WERI-Rb-1 (cell line): ENCODE results near the gene LONP1.

Source experiments
- DNase-seq: peaks from one replicate; pipeline ENCODE4 v3.0.0-alpha.2; 2020
- H3K27ac ChIP-seq: fragments of 250-450 bp; sonication (Bioruptor Pico); 2 replicates; pipeline ENCODE4 v1.5.1; 2020; ENCODE audit warnings: mild to moderate bottlenecking, moderate library complexity
- H3K27me3 ChIP-seq: fragments of 250-450 bp; sonication (Bioruptor Pico); 2 replicates; pipeline ENCODE4 v1.5.1; 2021; ENCODE audit warnings: mild to moderate bottlenecking, low read depth, moderate library complexity; ENCODE audit not compliant: insufficient read depth, severe bottlenecking
- H3K36me3 ChIP-seq: fragments of 250-450 bp; sonication (Bioruptor Pico); 2 replicates; pipeline ENCODE4 v1.5.1; 2020; ENCODE audit warnings: mild to moderate bottlenecking, moderate library complexity
- H3K4me3 ChIP-seq: 2 replicates; pipeline ENCODE4 v1.5.1; 2011; ENCODE audit warnings: low read depth, mild to moderate bottlenecking, control low read depth, low read length
- H3K9me3 ChIP-seq: fragments of 250-450 bp; sonication (Bioruptor Pico); 2 replicates; pipeline ENCODE4 v1.5.1; 2021; ENCODE audit warnings: mild to moderate bottlenecking, moderate library complexity; ENCODE audit not compliant: severe bottlenecking
- TF ChIP-seq, protein P1 (sequence below): IDR thresholded peaks from 2 replicates; pipeline ENCODE4 v1.5.1; 2011; ENCODE audit warnings: low read depth, mild to moderate bottlenecking, control low read depth, inconsistent platforms, low read length

The LONP1 gene

DNA sequence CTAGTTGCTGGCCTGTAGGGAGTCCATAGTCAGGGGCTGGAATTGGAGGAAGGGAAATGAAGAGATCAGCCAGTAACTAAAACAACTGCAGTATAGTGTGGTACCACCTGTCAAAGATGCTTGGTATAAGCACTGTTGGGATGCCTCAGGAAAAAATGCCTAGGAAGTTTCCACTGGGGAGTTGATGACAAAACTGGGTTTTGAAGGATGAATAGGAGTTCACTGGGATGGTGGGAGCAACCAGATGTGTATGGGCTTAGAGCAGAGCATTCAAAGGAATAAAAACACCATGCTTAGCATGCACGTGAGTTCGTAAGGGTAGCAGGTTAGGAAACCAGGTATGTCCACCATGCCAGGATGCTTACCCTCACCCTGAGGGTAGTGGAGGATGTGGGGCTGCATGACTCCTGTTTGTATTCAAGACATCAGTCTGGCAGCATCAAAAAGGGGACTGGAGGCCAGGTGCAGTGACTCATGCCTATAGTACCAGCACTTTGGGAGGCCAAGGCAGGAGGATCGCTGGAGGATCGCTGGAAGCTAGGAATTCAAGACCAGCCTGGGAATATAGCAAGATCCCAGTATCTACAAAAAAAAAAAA, 7.6 kb upstream of the LONP1 start:
- H3K27me3 ChIP-seq: no peaks in the 10 kb centered on the region
- no peak for DNase-seq
- TF ChIP-seq, protein P1, sequence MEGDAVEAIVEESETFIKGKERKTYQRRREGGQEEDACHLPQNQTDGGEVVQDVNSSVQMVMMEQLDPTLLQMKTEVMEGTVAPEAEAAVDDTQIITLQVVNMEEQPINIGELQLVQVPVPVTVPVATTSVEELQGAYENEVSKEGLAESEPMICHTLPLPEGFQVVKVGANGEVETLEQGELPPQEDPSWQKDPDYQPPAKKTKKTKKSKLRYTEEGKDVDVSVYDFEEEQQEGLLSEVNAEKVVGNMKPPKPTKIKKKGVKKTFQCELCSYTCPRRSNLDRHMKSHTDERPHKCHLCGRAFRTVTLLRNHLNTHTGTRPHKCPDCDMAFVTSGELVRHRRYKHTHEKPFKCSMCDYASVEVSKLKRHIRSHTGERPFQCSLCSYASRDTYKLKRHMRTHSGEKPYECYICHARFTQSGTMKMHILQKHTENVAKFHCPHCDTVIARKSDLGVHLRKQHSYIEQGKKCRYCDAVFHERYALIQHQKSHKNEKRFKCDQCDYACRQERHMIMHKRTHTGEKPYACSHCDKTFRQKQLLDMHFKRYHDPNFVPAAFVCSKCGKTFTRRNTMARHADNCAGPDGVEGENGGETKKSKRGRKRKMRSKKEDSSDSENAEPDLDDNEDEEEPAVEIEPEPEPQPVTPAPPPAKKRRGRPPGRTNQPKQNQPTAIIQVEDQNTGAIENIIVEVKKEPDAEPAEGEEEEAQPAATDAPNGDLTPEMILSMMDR: no peak
- no peaks in the 10 kb centered on the region for H3K36me3 ChIP-seq
- no peak overlapping the region for H3K27ac ChIP-seq
- no peak overlapping the region for H3K4me3 ChIP-seq
- peaks cover 6% of the 10 kb centered on the region for H3K9me3 ChIP-seq

DNA sequence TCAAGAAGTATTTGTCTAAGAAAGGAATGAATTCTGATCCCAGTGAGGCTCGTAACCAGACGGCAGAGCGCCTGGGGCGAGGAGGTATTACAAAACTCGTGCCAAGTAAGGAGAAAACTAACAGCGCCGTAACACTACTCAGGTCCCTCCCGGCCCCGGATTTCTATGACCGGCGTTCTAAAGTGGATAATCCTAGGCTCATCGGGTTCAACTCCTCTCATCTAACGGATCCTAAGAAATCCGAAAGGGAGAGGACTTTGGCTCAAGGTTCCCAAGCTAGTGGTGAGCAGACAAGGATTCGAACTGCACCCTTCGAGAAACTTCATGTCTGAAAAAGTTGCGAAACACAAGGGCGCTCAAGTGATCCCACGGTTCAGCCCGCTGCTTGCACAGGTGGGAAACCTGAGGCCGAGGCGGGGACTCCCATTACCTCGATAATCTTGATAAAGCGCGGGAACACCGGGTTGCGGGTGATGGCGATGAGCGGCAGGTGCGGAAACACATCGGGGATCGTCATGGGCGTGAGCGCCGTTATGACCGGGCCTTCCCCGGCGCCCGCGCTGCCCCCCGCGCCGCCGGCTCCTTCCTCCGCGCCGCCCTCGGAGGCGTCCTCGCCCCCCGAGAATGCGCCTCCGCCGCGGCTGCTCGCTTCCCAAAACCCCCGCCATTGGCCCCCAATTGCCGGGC, 529 bp downstream of the LONP1 start:
- peaks cover 26% of the 10 kb centered on the region for H3K36me3 ChIP-seq
- TF ChIP-seq, protein P1: no peak
- no peaks in the 10 kb centered on the region for H3K27me3 ChIP-seq
- H3K27ac ChIP-seq: peak overlapping the region; percentile 97
- peak overlapping the region; percentile 99 for H3K4me3 ChIP-seq
- DNase-seq: peak; percentile 42
- H3K9me3 ChIP-seq: no peaks in the 10 kb centered on the region

DNA sequence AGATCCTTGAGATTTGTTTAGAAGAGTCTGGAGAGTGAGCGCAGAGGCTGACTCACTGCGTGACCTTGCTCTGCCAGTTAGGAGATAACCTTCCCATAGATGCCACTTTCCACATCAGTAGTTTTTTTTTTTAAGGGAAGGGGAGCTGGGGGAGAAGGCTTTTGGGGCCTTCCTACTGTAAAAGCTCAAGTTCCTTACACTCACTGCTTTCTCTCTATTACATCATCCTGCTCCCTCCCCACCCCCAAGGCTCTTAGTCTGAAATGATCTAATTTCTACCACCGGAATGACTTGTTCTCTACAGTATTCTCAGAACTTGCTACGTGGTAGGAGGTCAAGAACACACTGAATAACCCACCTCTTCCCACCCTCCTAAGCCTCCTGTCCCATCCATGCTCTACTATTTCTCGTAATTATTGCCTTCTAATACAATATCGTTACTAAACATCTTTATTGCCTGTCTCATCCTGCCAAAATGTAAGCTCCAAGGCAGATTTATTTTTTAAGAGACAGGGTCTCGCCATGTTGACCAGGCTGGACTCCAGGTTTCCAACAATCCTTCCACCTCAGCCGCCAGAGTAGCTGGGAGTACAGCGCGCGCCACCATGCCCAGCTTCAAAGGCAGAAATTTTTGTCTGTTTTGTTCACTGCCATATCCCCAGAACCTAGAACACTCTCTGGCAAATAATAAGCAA, 1.2 kb downstream of the LONP1 start:
- no peaks in the 10 kb centered on the region for H3K27me3 ChIP-seq
- H3K27ac ChIP-seq: peak overlapping the region; percentile 97
- peaks cover 33% of the 10 kb centered on the region for H3K36me3 ChIP-seq
- no peak for DNase-seq
- peak overlapping the region; percentile 99 for H3K4me3 ChIP-seq
- no peaks in the 10 kb centered on the region for H3K9me3 ChIP-seq
- TF ChIP-seq, protein P1: no peak

DNA sequence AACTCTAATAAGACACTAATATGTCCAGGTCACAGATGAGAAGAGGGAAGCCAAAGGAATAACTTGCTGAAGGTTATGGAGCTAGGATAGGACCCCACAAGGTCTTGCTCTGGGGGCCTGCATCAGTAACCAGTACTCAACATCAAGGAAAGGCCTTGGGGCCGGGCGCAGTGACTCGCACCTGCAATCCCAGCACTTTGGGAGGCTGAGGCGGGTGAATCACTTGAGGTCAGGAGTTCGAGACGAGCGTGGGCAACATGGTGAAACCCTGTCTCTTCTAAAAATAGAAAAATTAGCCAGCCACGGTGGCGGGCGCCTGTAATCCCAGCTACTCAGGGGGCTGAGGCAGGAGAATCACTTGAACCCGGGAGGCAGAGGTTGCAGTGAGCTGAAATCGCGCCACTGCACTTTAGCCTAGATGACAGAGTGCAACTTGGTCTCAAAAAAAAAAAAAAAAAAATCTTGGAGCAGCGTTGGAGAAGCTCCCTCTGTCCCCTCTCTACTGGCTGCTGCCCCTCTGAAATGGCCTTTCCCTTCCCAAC, 1.8 kb downstream of the LONP1 start:
- no peaks in the 10 kb centered on the region for H3K9me3 ChIP-seq
- TF ChIP-seq, protein P1: no peak
- H3K36me3 ChIP-seq: peaks cover 40% of the 10 kb centered on the region
- no peak overlapping the region for H3K27ac ChIP-seq
- no peak for DNase-seq
- H3K4me3 ChIP-seq: peak overlapping the region; percentile 99; the same call in 1 of the 2 replicates
- H3K27me3 ChIP-seq: no peaks in the 10 kb centered on the region

DNA sequence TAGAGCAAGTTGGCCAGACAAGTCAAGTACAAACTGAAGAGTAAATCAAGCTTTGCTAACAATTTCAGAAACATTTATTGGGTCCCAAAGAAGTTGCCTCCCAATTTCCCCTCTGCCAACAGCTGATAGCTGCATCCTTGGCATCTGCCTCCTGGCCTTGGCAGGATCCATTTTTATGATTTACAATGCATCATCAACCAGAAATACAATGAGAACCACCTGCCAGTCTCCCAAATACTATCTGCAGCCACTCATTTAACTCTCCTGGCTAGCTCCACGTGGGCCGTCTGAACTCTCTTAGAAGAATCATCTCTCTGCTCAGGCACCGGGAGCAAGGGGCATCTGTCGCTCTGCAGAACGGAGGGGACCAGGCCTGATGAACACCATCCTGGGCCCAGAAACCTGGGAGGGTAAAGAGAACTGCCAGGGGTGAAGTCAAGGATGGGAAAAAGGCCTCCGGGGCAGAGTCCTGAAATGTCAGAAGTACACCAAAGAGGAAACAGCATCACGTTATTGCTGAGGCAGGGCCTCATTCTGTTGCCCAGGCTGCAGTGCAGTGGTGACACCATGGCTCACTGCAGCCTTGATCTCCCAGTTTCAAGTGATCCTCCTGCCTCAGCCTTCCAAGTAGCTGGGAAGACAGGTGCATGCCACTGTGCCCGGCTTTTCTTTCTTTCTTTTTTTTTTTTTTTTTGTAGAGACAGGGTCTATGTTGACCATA, 2.6 kb downstream of the LONP1 start:
- Histone ChIP-seq H3K36me3 (peaks cover 46% of the 10 kb centered on the region), H3K4me3 (no peak overlapping the region), H3K27ac (no peak overlapping the region), H3K27me3 (no peaks in the 10 kb centered on the region), H3K9me3 (no peaks in the 10 kb centered on the region)
- TF ChIP-seq, protein P1: no peak
- no peak for DNase-seq
